MM.1S (cell line): Measurements from ENCODE around the gene CISD1.

Source experiments
- DNase-seq: peaks from one replicate; pipeline ENCODE4 v3.0.0-alpha.2; 2015
- H2AFZ ChIP-seq: fragments of 300-600 bp; sonication (generic); 2 replicates; pipeline ENCODE4 v1.6.0; 2016; ENCODE audit warnings: antibody characterized with exemption, low read length
- H3F3A ChIP-seq: fragments of 300-600 bp; sonication (generic); 2 replicates; pipeline ENCODE4 v1.6.1; 2016; ENCODE audit warnings: mild to moderate bottlenecking, antibody characterized with exemption, low read length, moderate library complexity, mixed read lengths; ENCODE audit not compliant: insufficient read depth
- H3K27ac ChIP-seq: fragments of 300-600 bp; sonication (generic); 2 replicates; pipeline ENCODE4 v1.5.1; 2016; ENCODE audit warnings: mild to moderate bottlenecking, low read length
- H3K27me3 ChIP-seq: fragments of 300-600 bp; sonication (generic); replicated peaks from 2 replicates; pipeline ENCODE4 v1.6.0; 2016; ENCODE audit warnings: low read length; ENCODE audit not compliant: insufficient read depth
- H3K36me3 ChIP-seq: fragments of 300-600 bp; sonication (generic); replicated peaks from 2 replicates; pipeline ENCODE4 v1.6.1; 2016; ENCODE audit warnings: mild to moderate bottlenecking, low read length, mixed read lengths; ENCODE audit not compliant: insufficient read depth
- H3K4me1 ChIP-seq: fragments of 300-600 bp; sonication (generic); 2 replicates; pipeline ENCODE4 v1.6.1; 2016; ENCODE audit warnings: low read length, mixed read lengths
- H3K4me2 ChIP-seq: fragments of 300-600 bp; sonication (generic); 2 replicates; pipeline ENCODE4 v1.6.0; 2016; ENCODE audit warnings: low read depth, low read length
- H3K4me3 ChIP-seq: fragments of 300-600 bp; sonication (generic); 2 replicates; pipeline ENCODE4 v1.5.1; 2016; ENCODE audit warnings: low read length, mixed read lengths
- H3K79me2 ChIP-seq: fragments of 300-600 bp; sonication (generic); 2 replicates; pipeline ENCODE4 v1.6.1; 2016; ENCODE audit warnings: mixed run types, low read length, mixed read lengths
- H3K9ac ChIP-seq: fragments of 300-600 bp; sonication (generic); 2 replicates; pipeline ENCODE4 v1.6.1; 2016; ENCODE audit warnings: low read length, mixed read lengths
- H3K9me2 ChIP-seq: fragments of 300-600 bp; sonication (generic); replicated peaks from 2 replicates; pipeline ENCODE4 v1.6.1; 2016; ENCODE audit warnings: mild to moderate bottlenecking, low read length, mixed read lengths; ENCODE audit not compliant: insufficient read depth
- H3K9me3 ChIP-seq: fragments of 300-600 bp; sonication (generic); replicated peaks from 2 replicates; pipeline ENCODE4 v1.6.1; 2016; ENCODE audit warnings: mild to moderate bottlenecking, low read length, mixed read lengths; ENCODE audit not compliant: insufficient read depth
- H4K20me1 ChIP-seq: fragments of 300-600 bp; sonication (generic); 2 replicates; pipeline ENCODE4 v1.6.1; 2016; ENCODE audit warnings: mild to moderate bottlenecking, low read length, moderate library complexity, mixed read lengths; ENCODE audit not compliant: insufficient read depth
- CTCF ChIP-seq: fragments of 300-600 bp; sonication (generic); IDR thresholded peaks from 2 replicates; pipeline ENCODE4 v1.5.1; 2016; ENCODE audit warnings: antibody characterized with exemption, low read length, mixed read lengths
- EZH2 ChIP-seq: fragments of 300-600 bp; sonication (generic); optimal IDR thresholded peaks from 2 replicates; pipeline ENCODE3; 2017; ENCODE audit warnings: low read depth, mild to moderate bottlenecking, antibody characterized with exemption, low read length, mixed read lengths
- EZH2phosphoT487 ChIP-seq: fragments of 300-600 bp; sonication (generic); IDR thresholded peaks from 2 replicates; pipeline ENCODE4 v1.6.1; 2018; ENCODE audit warnings: antibody characterized with exemption, low read length

CISD1 gene

GRCh38 chr10:58268946-58269781 lies at the start of gene CISD1:
Gene CISD1, plus strand, starts transcription at chr10:58269162. Its CDS starts 112 bp downstream, at chr10:58269274.
- H3K4me2 ChIP-seq, result peak within 1 kb of the TSS; percentile 91
- DNase-seq, result peak; percentile 100
- H4K20me1 ChIP-seq, result no peaks in the 10 kb centered on the region
- H3K9me3 ChIP-seq, result no peaks in the 10 kb centered on the region
- H3F3A ChIP-seq, result peaks cover 27% of the 10 kb centered on the region
- H3K27me3 ChIP-seq, result no peaks in the 10 kb centered on the region
- H2AFZ ChIP-seq, result peak within 1 kb of the TSS; percentile 78
- TF ChIP-seq EZH2, result no peak
- no peak for TF ChIP-seq EZH2phosphoT487
- no peak for TF ChIP-seq CTCF
- H3K9ac ChIP-seq, result peak within 1 kb of the TSS; percentile 75
- peak within 1 kb of the TSS; percentile 70 for H3K4me3 ChIP-seq
- peaks cover 76% of the 10 kb centered on the region for H3K79me2 ChIP-seq
- H3K9me2 ChIP-seq, result no peaks in the 10 kb centered on the region
- H3K27ac ChIP-seq, result peak within 1 kb of the TSS; percentile 76
- H3K36me3 ChIP-seq, result no peaks in the 10 kb centered on the region
- peaks cover 7% of the 10 kb centered on the region; the same call in 1 of the 2 replicates for H3K4me1 ChIP-seq

- Histone ChIP-seq H3K36me3 (no peaks in the 10 kb centered on the region; the same call in 1 of the 2 replicates), H3K9ac (no peak overlapping the region), H3K4me3 (no peak overlapping the region), H4K20me1 (no peaks in the 10 kb centered on the region), H3K27me3 (no peaks in the 10 kb centered on the region), H3K79me2 (no peaks in the 10 kb centered on the region), H3K4me1 (no peaks in the 10 kb centered on the region), H3K27ac (no peak overlapping the region), H3F3A (no peaks in the 10 kb centered on the region), H3K4me2 (no peak overlapping the region), H3K9me3 (no peaks in the 10 kb centered on the region), H3K9me2 (no peaks in the 10 kb centered on the region), H2AFZ (no peak overlapping the region)
- DNase-seq, result no peak
- TF ChIP-seq EZH2 (no peak), CTCF (no peak), EZH2phosphoT487 (no peak)
These were observed 49.1 kb upstream of the CISD1 start for GRCh38 chr10:58219875-58220274.

GRCh38 chr10:58220769-58221451 lies 48.1 kb upstream of the CISD1 start:
- H4K20me1 ChIP-seq, result no peaks in the 10 kb centered on the region
- H3K27ac ChIP-seq, result no peak overlapping the region
- no peaks in the 10 kb centered on the region for H3K4me1 ChIP-seq
- no peak overlapping the region for H3K4me3 ChIP-seq
- H3F3A ChIP-seq, result no peaks in the 10 kb centered on the region
- TF ChIP-seq EZH2phosphoT487, result no peak
- no peak for TF ChIP-seq CTCF
- TF ChIP-seq EZH2, result no peak
- H3K36me3 ChIP-seq, result no peaks in the 10 kb centered on the region; the same call in 1 of the 2 replicates
- H3K27me3 ChIP-seq, result no peaks in the 10 kb centered on the region
- no peaks in the 10 kb centered on the region for H3K79me2 ChIP-seq
- H2AFZ ChIP-seq, result no peak overlapping the region
- H3K9me2 ChIP-seq, result no peaks in the 10 kb centered on the region
- H3K9me3 ChIP-seq, result no peaks in the 10 kb centered on the region
- no peak for DNase-seq
- H3K9ac ChIP-seq, result no peak overlapping the region
- no peak overlapping the region for H3K4me2 ChIP-seq
